H1 (cell line): ENCODE results near the gene FAM162B. TPM values are rescaled to one million over a fixed set of nuclear protein-coding genes. Genes with fewer than 3 reads are reported as not detected.

Experiments used
- CTCF ChIA-PET: fragments of 300-600 bp; sonication (Branson Sonifier 250); formaldehyde crosslinking; loops from one replicate; lab custom pipeline; 2021; ENCODE audit not compliant: partially characterized antibody; lab: Charles Lee
- POLR2A ChIA-PET: fragments of 300-600 bp; sonication (Branson Sonifier 250); formaldehyde crosslinking; loops from one replicate; lab custom pipeline; 2021; ENCODE audit warnings: inconsistent platforms; ENCODE audit not compliant: partially characterized antibody; lab: Charles Lee
- DNase-seq, 2 experiments: peaks; one replicate each; pipeline versions ENCODE4 v3.0.0 to v3.0.0-alpha.2; 2010 to 2022; ENCODE audit warnings: low spot score in 2 of 2, low read depth in 1 of 2, mixed read lengths in 1 of 2
- FAIRE-seq: peaks from 2 replicates; lab custom pipeline; 2011; peaks lifted over from hg19 to GRCh38; lab: Jason Lieb, UNC
- H2AFZ ChIP-seq: 2 replicates; pipeline ENCODE4 v1.8.1; 2012; ENCODE audit warnings: low read length, inconsistent platforms
- H2AK5ac ChIP-seq: 2 replicates; pipeline ENCODE4 v1.6.1; 2013; ENCODE audit warnings: low read depth, low read length
- H2BK120ac ChIP-seq: replicated peaks from 2 replicates; pipeline ENCODE3; 2013; ENCODE audit warnings: low read depth, low read length, inconsistent platforms
- H2BK12ac ChIP-seq: 2 replicates; pipeline ENCODE4 v1.6.1; 2013; ENCODE audit warnings: low read depth, low read length
- H2BK15ac ChIP-seq: 2 replicates; pipeline ENCODE4 v1.6.1; 2013; ENCODE audit warnings: low read length
- H2BK20ac ChIP-seq: 2 replicates; pipeline ENCODE4 v1.6.1; 2013; ENCODE audit warnings: low read length
- H2BK5ac ChIP-seq: 2 replicates; pipeline ENCODE4 v1.6.1; 2013; ENCODE audit warnings: low read depth, low read length
- H3K14ac ChIP-seq: 2 replicates; pipeline ENCODE4 v1.6.1; 2013; ENCODE audit warnings: inconsistent platforms; ENCODE audit not compliant: insufficient read length
- H3K18ac ChIP-seq: 2 replicates; pipeline ENCODE4 v1.6.1; 2013; ENCODE audit warnings: low read length; ENCODE audit errors: extremely low read depth
- H3K23ac ChIP-seq: 2 replicates; pipeline ENCODE4 v1.6.1; 2013; ENCODE audit warnings: inconsistent platforms; ENCODE audit not compliant: insufficient read length
- H3K23me2 ChIP-seq: 2 replicates; pipeline ENCODE4 v1.6.1; 2013; ENCODE audit warnings: low read depth, low read length
- H3K27ac ChIP-seq: 2 replicates; pipeline ENCODE4 v1.6.1; 2011; ENCODE audit warnings: low read depth, low read length, inconsistent platforms
- H3K27me3 ChIP-seq, 4 experiments: replicated peaks in 1 of 4; 1 replicate in 1 of 4; 2 replicates in 3 of 4; pipeline versions ENCODE4 v1.6.1 to v1.8.1; 2011 to 2013; ENCODE audit warnings: low read length in 3 of 4, mild to moderate bottlenecking in 3 of 4, inconsistent platforms in 2 of 4, mixed read lengths in 2 of 4, moderate library complexity in 1 of 4; ENCODE audit not compliant: control insufficient read depth in 3 of 4, insufficient read depth in 3 of 4; ENCODE audit errors: extremely low read depth in 1 of 4
- H3K36me3 ChIP-seq, 4 experiments: 2 replicates each; pipeline versions ENCODE4 v1.6.1 to v1.8.1; 2011 to 2013; ENCODE audit warnings: mild to moderate bottlenecking in 4 of 4, low read length in 3 of 4, moderate library complexity in 2 of 4, control low read depth in 1 of 4, inconsistent platforms in 1 of 4; ENCODE audit not compliant: insufficient read depth in 4 of 4, control insufficient read depth in 2 of 4
- H3K4ac ChIP-seq: replicated peaks from 2 replicates; pipeline ENCODE3; 2013; ENCODE audit warnings: low read length, low read depth, mixed read lengths, inconsistent platforms; ENCODE audit not compliant: insufficient read length
- H3K4me1 ChIP-seq, 4 experiments: replicated peaks in 1 of 4; 1 replicate in 1 of 4; 2 replicates in 3 of 4; pipeline versions ENCODE4 v1.6.1 to v1.8.1; 2011 to 2013; ENCODE audit warnings: low read length in 3 of 4, inconsistent platforms in 2 of 4, mixed read lengths in 1 of 4; ENCODE audit not compliant: insufficient read depth in 4 of 4, control insufficient read depth in 3 of 4
- H3K4me2 ChIP-seq, 2 experiments: 2 replicates each; pipeline versions ENCODE4 v1.6.1 to v1.8.1; 2011 to 2013; ENCODE audit warnings: low read depth in 2 of 2, low read length in 2 of 2, control low read depth in 1 of 2, inconsistent platforms in 1 of 2, mild to moderate bottlenecking in 1 of 2; ENCODE audit not compliant: insufficient read depth in 1 of 2
- H3K4me3 ChIP-seq, 4 experiments: fragments of 200-600, 300-600 bp in 1 of 4; sonication (generic), shearing (Covaris generic), sonication (Bioruptor Twin) in 1 of 4; 2 replicates each; pipeline versions ENCODE4 v1.5.1 to v1.8.1; 2011 to 2016; ENCODE audit warnings: low read length in 4 of 4, low read depth in 3 of 4, control low read depth in 2 of 4, inconsistent platforms in 2 of 4, mild to moderate bottlenecking in 2 of 4, mixed read lengths in 1 of 4, moderate library complexity in 1 of 4; ENCODE audit not compliant: insufficient read depth in 2 of 4; ENCODE audit errors: extremely low read depth in 1 of 4
- H3K56ac ChIP-seq: replicated peaks from 2 replicates; pipeline ENCODE3; 2013; ENCODE audit warnings: low read depth, mild to moderate bottlenecking, mixed read lengths, low read length, inconsistent platforms; ENCODE audit not compliant: insufficient read length
- H3K79me1 ChIP-seq: 2 replicates; pipeline ENCODE4 v1.6.1; 2013; ENCODE audit warnings: low read depth, low read length, control low read depth
- H3K79me2 ChIP-seq, 2 experiments: 2 replicates each; pipeline versions ENCODE4 v1.6.1 to v1.8.1; 2012 to 2013; ENCODE audit warnings: low read length in 2 of 2, mild to moderate bottlenecking in 2 of 2, inconsistent platforms in 1 of 2; ENCODE audit not compliant: insufficient read depth in 2 of 2, control insufficient read depth in 1 of 2
- H3K9ac ChIP-seq, 4 experiments: replicated peaks in 1 of 4; 1 replicate in 1 of 4; 2 replicates in 3 of 4; pipeline versions ENCODE4 v1.6.1 to v1.8.1; 2011 to 2013; ENCODE audit warnings: low read depth in 3 of 4, low read length in 3 of 4, control low read depth in 2 of 4, mild to moderate bottlenecking in 2 of 4, moderate library complexity in 2 of 4, inconsistent platforms in 1 of 4; ENCODE audit errors: extremely low read depth in 1 of 4
- H3K9me3 ChIP-seq, 2 experiments: 2 replicates each; pipeline versions ENCODE4 v1.6.1 to v1.8.1; 2012 to 2013; ENCODE audit warnings: mild to moderate bottlenecking in 2 of 2, moderate library complexity in 2 of 2, control low read depth in 1 of 2, inconsistent platforms in 1 of 2, low read depth in 1 of 2, low read length in 1 of 2, mixed read lengths in 1 of 2; ENCODE audit not compliant: insufficient read depth in 2 of 2
- H4K20me1 ChIP-seq, 2 experiments: replicated peaks in 1 of 2; 2 replicates each; pipeline versions ENCODE3 to v1.8.1; 2011 to 2013; ENCODE audit warnings: inconsistent platforms in 2 of 2, low read length in 2 of 2, mild to moderate bottlenecking in 1 of 2; ENCODE audit not compliant: insufficient read depth in 2 of 2, control insufficient read depth in 1 of 2
- H4K5ac ChIP-seq: 2 replicates; pipeline ENCODE4 v1.6.1; 2013; ENCODE audit warnings: low read length, low read depth, mixed read lengths, inconsistent platforms; ENCODE audit not compliant: insufficient read length
- H4K8ac ChIP-seq: 2 replicates; pipeline ENCODE4 v1.8.0; 2013; ENCODE audit warnings: mild to moderate bottlenecking, moderate library complexity, low read length, inconsistent platforms; ENCODE audit not compliant: insufficient read depth; ENCODE audit errors: extremely low read depth
- H4K91ac ChIP-seq: replicated peaks from 2 replicates; pipeline ENCODE3; 2013; ENCODE audit warnings: low read length, mixed read lengths, inconsistent platforms; ENCODE audit not compliant: insufficient read length
- CREB1 ChIP-seq: IDR thresholded peaks from 2 replicates; pipeline ENCODE4 v1.6.1; 2012; ENCODE audit warnings: inconsistent platforms
- TEAD4 ChIP-seq: IDR thresholded peaks from 2 replicates; pipeline ENCODE4 v1.6.1; 2012; ENCODE audit warnings: low read depth, low read length, inconsistent platforms, mixed read lengths
- USF2 ChIP-seq: IDR thresholded peaks from 2 replicates; pipeline ENCODE4 v1.6.1; 2011; ENCODE audit warnings: low read length, improper control_type of control experiment
- WGBS, 2 experiments: shearing (Covaris generic) in 1 of 2; methylation state at CpG; one replicate each; pipeline versions ENCODE4 v1.1.6 to v1.1.7; 2013 to 2015; ENCODE audit warnings: low lambda C conversion rate in 2 of 2, mixed read lengths in 2 of 2, inconsistent platforms in 1 of 2, low coverage in 1 of 2, missing lambda C conversion rate in 1 of 2; ENCODE audit not compliant: insufficient replicate concordance in 2 of 2, insufficient coverage in 1 of 2, insufficient read length in 1 of 2; ENCODE audit errors: extremely low coverage in 1 of 2, missing lambda C conversion rate in 1 of 2; 5-methylcytosine and 5-hydroxymethylcytosine counted together
- polyA plus RNA-seq, 7 experiments: library from polyadenylated mRNA; depleted of rRNA in 3 of 7; stranded (reverse) in 5 of 7; unstranded in 2 of 7; fragments of >200 nt in 5 of 7; fragments of 200-250 nt in 2 of 7; gene quantifications; 1 replicate in 5 of 7; 2 replicates in 1 of 7; 4 replicates in 1 of 7; pipeline versions ENCODE4 v1.2.1 to v1.2.3, GENCODE V29; 2011 to 2013; ENCODE audit warnings: missing spikeins in 2 of 7, mixed read lengths in 2 of 7
- total RNA-seq: library from RNA; stranded (reverse); fragmentation: NEBNext Ultra II Directional; extraction: Animal tissue kit (Norgen Biotek cat#: 25700); gene quantifications from 2 replicates; pipeline ENCODE4 v1.2.1, GENCODE V29; 2021

The FAM162B gene
- total and polyA plus RNA-seq, 2 of the 8 experiments (the other 6 are each of a cell fraction or from before 2014, with no cell fraction given): 2.6 to 3.2 TPM

- H3K23me2 ChIP-seq: no peaks in the 10 kb centered on the region; the same call in 1 of the 2 replicates
- no peaks in the 10 kb centered on the region for H3K36me3 ChIP-seq
- WGBS, 2 experiments: 94 to 100% methylated on average over 1 to 2 of the region's 2 CpGs
- H3K23ac ChIP-seq: no peak overlapping the region
- POLR2A ChIA-PET: no interaction called here
- no peak overlapping the region for H4K8ac ChIP-seq
- H3K4ac ChIP-seq: no peak overlapping the region
- no peaks in the 10 kb centered on the region for H3K27me3 ChIP-seq
- no peaks in the 10 kb centered on the region for H3K79me2 ChIP-seq
- H4K20me1 ChIP-seq: no peaks in the 10 kb centered on the region
- no peak overlapping the region for H4K5ac ChIP-seq
- no peak overlapping the region for H3K27ac ChIP-seq
- H3K4me1 ChIP-seq: 0 out of 7 replicates have a peak, but pooled peaks cover 0 to 1% (median 0%) of the 10 kb centered on the region in 4 experiments
- no peak overlapping the region for H2BK15ac ChIP-seq
- no peak overlapping the region for H2BK5ac ChIP-seq
- H2AK5ac ChIP-seq: no peak overlapping the region
- H2AFZ ChIP-seq: no peak overlapping the region
- no peak overlapping the region for H3K18ac ChIP-seq
- H3K9me3 ChIP-seq: no peaks in the 10 kb centered on the region
- H3K4me3 ChIP-seq: no peak overlapping the region
- no peak overlapping the region for H3K4me2 ChIP-seq
- H4K91ac ChIP-seq: no peak overlapping the region
- no peak for DNase-seq
- H3K79me1 ChIP-seq: no peaks in the 10 kb centered on the region
- no peak overlapping the region for H2BK20ac ChIP-seq
- H2BK12ac ChIP-seq: no peak overlapping the region
- no peak overlapping the region for H2BK120ac ChIP-seq
- no peak overlapping the region for H3K14ac ChIP-seq
- no peak overlapping the region for H3K9ac ChIP-seq
- no peak overlapping the region for H3K56ac ChIP-seq
- FAIRE-seq: no peak
- CTCF ChIA-PET: no interaction called here
- TF ChIP-seq TEAD4: no peak
- no peak for TF ChIP-seq CREB1
- TF ChIP-seq USF2: no peak
Observed at GRCh38 chr6:116797585-116797984, 32.1 kb upstream of the FAM162B start.
